Lung microvascular endothelial cell (primary cell): ENCODE data around the gene SCAF4. TPM values are rescaled to one million over a fixed set of nuclear protein-coding genes. Genes with fewer than 3 reads are reported as not detected.

Experiments used
- DNase-seq, 2 donors: peaks; one replicate each; pipeline versions ENCODE4 v3.0.0 to v3.0.0-alpha.2; 2010; ENCODE audit warnings: low read depth in 2 of 2
- total RNA-seq: library from RNA; depleted of rRNA; stranded (reverse); fragments of >200 nt; gene quantifications from 2 replicates; pipeline ENCODE4 v1.2.1, GENCODE V29; 2014

Gene SCAF4
- total RNA-seq, 1 donor from 2014 or later, result 4.0 TPM

- DNase-seq, result peak in 1 of 2 donors; percentile 10
Observed at GRCh38 chr21:31713973-31714740, 17.8 kb downstream of the SCAF4 start.

- DNase-seq, result no peak
Observed at GRCh38 chr21:31713115-31713514, 18.8 kb downstream of the SCAF4 start.

- no peak for DNase-seq
Observed at GRCh38 chr21:31711745-31712285, 20.1 kb downstream of the SCAF4 start.

- no peak for DNase-seq
Observed at GRCh38 chr21:31711326-31711725, 20.6 kb downstream of the SCAF4 start.

DNA sequence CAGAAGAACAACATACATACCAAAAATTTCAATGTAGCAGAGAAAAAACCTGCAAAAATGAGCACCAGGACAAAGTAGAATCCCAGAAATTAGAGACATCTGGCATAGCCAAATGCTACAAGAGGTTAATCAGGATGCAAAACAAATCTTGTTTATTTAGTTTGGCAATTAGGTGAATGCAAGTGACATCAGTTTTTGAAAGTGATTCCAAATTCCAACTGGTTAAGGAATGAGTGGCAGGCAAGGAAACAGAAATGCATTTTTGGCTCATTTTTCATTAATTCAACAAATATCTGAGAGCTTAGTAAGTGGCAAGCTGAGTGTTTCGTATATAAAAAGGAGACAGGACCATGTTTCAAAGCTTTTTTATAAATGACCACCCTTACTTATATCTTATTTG, 21.3 kb downstream of the SCAF4 start:
- DNase-seq, result peak; percentile 20 to 55

DNA sequence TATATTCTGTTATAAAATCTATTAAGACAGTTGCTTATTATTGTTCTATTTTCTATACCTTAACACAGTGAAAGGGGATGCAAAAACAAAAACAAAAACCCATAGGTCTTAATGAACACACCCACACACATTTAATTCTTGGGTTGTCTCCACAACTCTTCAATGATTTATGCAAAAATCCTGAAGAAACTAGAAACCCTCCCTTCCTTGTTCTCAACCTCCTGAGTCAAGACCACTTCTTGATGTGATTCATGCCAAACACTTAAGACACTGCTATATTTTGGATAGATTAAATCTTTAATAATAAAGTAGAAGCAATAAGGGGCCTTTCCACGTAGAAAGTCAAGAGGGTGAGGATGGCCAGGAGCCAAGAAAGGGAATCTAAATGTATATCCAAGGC, 23.4 kb downstream of the SCAF4 start:
- DNase-seq, result no peak

- no peak for DNase-seq
Observed at GRCh38 chr21:31707499-31707898, 24.4 kb downstream of the SCAF4 start.

GRCh38 chr21:31706562-31706961, 25.4 kb downstream of the SCAF4 start:
- no peak for DNase-seq

DNA sequence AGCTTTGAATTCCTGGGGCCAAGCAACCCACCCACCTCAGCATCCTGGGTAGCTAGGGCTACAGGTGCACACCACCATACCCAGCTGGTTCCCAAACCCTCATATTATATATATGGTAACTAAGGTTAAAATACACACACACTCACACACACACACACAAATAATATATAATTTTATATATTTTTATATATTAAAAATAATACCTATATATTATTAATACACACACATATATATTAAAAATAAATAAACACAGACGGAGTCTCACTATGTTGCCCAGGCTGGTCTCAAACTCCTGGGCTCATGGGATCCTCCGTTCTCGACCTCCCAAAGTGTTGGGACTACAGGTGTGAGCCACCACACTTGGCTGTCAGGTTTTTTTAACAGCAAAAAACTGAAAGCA, 31.9 kb downstream of the SCAF4 start:
- DNase-seq, result no peak

- DNase-seq, result no peak
Observed at GRCh38 chr21:31698461-31698860, 33.5 kb downstream of the SCAF4 start.

DNA sequence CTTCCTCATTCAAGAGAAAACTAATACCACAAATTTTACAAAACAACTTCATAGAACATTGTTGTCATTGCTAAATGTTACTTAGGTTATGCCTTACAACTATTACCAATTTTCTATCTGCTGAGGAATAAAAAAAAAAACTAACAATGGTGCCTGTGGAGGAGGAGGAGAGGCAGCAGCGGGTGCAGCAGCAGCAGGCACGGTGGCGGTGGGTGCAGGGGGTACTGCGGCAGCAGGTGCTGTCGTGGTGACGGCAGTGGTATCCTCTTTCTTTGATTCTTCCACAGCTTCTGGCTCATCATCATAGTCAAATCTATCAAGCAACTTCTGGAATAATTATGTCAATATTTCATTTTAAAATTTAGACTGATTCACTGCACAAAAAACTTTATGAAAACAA, 35.5 kb downstream of the SCAF4 start:
- DNase-seq, result no peak

GRCh38 chr21:31693222-31693621, 38.7 kb downstream of the SCAF4 start:
- DNase-seq, result no peak

- DNase-seq, result no peak
Observed at GRCh38 chr21:31688603-31689368, 43.1 kb downstream of the SCAF4 start.

DNA sequence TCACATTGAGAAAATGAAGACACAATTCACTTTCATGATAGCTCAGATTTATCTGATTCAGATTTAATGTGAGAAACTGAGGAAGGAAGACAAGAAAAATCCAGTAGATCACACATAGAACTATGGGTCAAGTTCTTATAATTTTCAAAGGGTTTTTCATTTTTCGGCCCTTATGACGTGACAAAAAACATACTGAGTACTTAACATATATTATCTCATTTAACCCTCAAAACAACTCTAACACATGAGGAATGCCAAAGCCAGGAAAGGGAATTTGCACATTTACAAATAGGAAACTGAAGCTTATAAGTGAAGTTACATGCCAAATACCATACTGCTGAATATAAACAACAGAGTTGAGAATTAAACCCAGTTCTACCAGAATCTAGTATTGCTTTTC, 44.8 kb downstream of the SCAF4 start:
- DNase-seq, result no peak

DNA sequence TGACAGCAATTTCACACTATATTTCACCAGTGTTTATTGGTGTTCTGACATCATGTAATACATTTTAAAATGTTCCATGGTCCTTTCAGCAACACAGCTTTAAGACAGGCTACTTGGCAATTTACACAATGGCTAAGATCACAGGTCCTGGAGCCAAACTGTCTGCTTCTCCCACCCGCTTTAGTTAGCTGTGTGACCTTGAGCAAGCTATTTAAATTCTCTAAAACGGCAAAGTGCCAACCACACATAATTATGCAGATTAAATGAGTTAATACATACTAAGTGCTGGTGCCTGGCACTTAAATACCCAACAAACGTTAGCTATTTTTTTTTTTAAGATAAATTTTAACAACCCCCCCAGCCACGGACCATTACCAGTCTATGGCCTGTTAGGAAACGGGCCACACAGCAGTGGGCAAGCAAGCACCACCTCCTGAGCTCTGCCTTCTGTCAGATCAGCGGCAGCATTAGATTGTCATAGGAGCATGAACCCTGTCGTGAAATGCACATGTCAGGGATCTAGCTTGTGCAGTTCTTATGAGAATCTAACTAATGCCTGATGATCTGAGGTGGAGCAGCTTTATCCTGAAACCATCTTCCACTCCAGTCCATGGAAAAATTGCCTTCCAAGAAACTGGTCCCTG, 45.5 kb downstream of the SCAF4 start:
- no peak for DNase-seq

DNA sequence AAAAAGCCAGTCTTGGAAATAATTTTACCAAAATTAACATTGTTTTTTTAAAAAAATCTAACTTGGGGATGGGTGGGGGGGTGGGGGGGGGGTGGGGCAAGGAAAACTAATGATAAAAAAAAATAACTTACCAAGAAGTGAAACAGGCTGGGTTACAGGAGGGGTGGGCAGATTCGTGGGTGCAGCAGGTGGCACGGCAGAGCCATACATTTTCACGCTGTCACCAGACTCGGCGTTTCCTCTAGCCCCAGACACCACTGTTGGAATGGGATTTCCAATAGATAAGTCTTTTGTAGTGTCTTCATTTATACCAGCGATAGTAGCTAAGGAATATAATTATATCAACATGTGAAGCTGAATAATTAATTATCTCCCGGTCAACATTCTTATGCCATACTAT, 47.0 kb downstream of the SCAF4 start:
- no peak for DNase-seq

- no peak for DNase-seq
Observed at GRCh38 chr21:31683029-31683428, 48.9 kb downstream of the SCAF4 start.

DNA sequence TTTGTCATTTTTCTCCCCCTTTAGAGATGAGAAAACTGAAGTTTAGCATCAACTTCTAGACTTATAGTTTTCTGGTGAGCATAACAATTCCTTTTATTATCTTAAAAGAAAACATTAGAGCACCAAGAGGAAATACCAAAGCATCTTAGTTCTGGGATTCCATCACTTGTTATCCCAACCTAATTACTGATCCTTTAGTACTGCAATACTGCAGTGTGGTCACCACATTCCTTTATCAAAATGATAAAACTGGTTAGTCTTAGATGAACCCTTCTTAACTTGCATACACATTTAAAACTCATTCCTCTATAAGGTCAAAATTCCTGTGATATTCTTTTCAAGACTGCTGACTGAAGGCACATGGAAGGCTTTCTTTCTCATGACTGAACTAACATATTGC, 49.3 kb downstream of the SCAF4 start:
- no peak for DNase-seq

DNA sequence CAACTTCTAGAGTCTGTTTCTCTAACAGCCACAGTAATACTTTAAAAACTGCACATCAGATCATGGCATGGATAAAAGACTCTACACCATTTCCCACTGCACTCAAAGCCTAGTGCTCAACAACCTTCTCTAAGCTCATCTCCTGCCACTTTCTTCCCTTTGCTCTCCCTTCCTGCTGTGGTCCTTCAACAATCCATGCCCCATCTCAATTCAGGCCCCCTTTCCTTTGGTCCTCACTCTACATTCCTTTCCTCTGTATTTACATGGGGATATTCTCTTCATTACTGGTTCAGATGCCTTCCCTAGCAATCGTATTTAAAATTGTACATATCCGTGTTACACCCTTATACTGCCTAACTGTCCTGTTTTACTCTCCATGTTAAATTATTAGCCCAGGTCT, 53.4 kb downstream of the SCAF4 start:
- no peak for DNase-seq

GRCh38 chr21:31677047-31677446, 54.9 kb downstream of the SCAF4 start:
- no peak for DNase-seq

DNA sequence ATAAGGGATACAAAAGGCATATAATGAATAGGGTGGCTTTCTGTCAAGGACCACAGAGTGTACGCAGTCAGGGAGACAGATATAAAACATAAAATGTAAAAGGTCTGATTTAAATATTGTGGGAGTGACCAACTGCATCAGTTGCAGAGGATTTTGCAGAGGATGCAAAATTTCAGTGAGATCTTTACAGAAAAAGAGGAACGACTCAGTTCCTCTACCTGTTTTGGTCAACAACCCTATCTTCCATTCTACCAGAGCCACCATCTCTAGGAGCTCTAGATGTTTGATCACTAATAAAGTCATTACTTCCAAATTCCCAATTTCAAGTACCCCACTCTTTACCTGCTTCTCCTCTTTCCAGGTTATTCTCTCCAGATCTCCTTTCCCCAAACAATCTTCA, 56.0 kb downstream of the SCAF4 start:
- DNase-seq, result no peak

DNA sequence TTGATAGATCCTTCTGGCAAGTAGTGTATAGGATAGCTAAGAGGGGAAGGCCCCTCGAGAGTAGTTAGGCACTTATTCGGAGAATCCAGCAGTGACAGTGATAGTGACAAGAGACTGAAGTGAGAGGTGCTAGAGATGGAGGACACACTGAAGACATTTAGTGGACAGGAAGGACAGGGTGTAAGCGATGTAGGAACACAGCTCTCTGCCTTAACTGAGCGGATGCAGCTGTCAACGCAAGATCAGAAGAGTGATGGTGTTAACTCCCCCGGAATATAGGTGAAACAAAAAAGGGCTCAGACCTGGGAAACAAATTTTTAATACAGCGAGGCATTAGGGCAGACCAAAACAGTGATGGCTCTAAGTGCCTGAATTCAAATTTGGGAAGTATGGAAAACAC, 56.6 kb downstream of the SCAF4 start:
- peak in 1 of 2 donors; percentile 29 for DNase-seq
